ENCODE results near the gene HECW1. TPM values are rescaled to one million over a fixed set of nuclear protein-coding genes. Genes with fewer than 3 reads are reported as not detected.

The HECW1 gene
- polyA plus RNA-seq, 2 of the 4 experiments (the other 2 are of a cell fraction): 11.3 TPM

GRCh38 chr7:43289826-43290225, 177.4 kb downstream of the HECW1 start (continued):
- no peak for TF ChIP-seq HES2 (IDR thresholded peaks at IDR 0.05)
- no peak for TF ChIP-seq KDM1A (IDR thresholded peaks at IDR 0.05; ENCODE audit: low read depth)
- no peak for TF ChIP-seq PHF8 (IDR thresholded peaks at IDR 0.05; ENCODE audit: borderline replicate concordance, low read depth)
- no peak for TF ChIP-seq HOXB5 (CRISPR knock-in tag; IDR thresholded peaks at IDR 0.05)
- TF ChIP-seq SMC3 (IDR thresholded peaks at IDR 0.05): no peak
- no peak for TF ChIP-seq FOXS1 (CRISPR knock-in tag; IDR thresholded peaks at IDR 0.05)
- TF ChIP-seq POLR2AphosphoS2 (conservative IDR thresholded peaks at IDR 0.05; ENCODE audit: low read length): no peak

DNA sequence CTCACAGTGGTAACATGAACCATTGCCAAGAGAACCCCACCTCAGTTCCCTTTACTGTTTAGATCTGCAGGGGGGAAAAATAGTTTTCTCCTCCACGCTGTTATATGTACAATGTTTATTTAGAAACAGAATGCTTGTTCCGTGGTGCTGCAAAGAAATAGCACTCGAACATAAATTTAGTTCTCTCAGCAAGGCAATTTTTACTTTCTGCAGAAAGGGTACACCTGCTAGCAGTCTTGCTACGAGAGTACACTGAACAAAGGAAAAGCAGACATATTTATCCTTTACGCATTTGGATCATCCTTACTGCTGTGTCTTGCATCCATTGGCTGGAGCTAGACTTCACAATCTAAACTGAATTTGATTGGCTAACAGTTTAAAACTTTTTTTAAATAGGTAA, 178.5 kb downstream of the HECW1 start:
- Histone ChIP-seq H3K4me2 (no peak overlapping the region), H3K27ac (no peak overlapping the region), H3K4me1 (peaks cover 7% of the 10 kb centered on the region), H3K4me3 (no peak overlapping the region), H3K9me3 (peaks cover 15% of the 10 kb centered on the region; the same call in 2 of the 3 replicates)
- DNase-seq (ENCODE audit: low read depth in 1 of 2, low spot score in 1 of 2): no peak
- ATAC-seq: no peak
- no peak for TF ChIP-seq E2F6 (IDR thresholded peaks at IDR 0.05; ENCODE audit: borderline replicate concordance, low read depth)
- TF ChIP-seq CHD4 (IDR thresholded peaks at IDR 0.05; ENCODE audit: borderline replicate concordance): no peak
- TF ChIP-seq HOXA7 (CRISPR knock-in tag; IDR thresholded peaks at IDR 0.05): no peak
- no peak for TF ChIP-seq MAX (IDR thresholded peaks at IDR 0.05)
- TF ChIP-seq ZC3H11A (IDR thresholded peaks at IDR 0.05): no peak
- TF ChIP-seq KDM1A (IDR thresholded peaks at IDR 0.05; ENCODE audit: low read depth): no peak
- TF ChIP-seq HOXB13 (CRISPR knock-in tag; IDR thresholded peaks at IDR 0.05; ENCODE audit: low read depth): no peak
- TF ChIP-seq POLR2AphosphoS2 (conservative IDR thresholded peaks at IDR 0.05; ENCODE audit: low read length): no peak
- TF ChIP-seq KDM5A (IDR thresholded peaks at IDR 0.05): no peak
- no peak for TF ChIP-seq EHF (CRISPR knock-in tag; IDR thresholded peaks at IDR 0.05)
- TF ChIP-seq JUNB (IDR thresholded peaks at IDR 0.05): no peak
- TF ChIP-seq ATOH8 (CRISPR knock-in tag; IDR thresholded peaks at IDR 0.05; ENCODE audit: low read depth): no peak
- TF ChIP-seq RAD21 (conservative IDR thresholded peaks at IDR 0.05 in 1 of 2, IDR thresholded peaks at IDR 0.05 in 1 of 2): no peak
- no peak for TF ChIP-seq ZNF302 (CRISPR knock-in tag; IDR thresholded peaks at IDR 0.05)
- TF ChIP-seq FOSB (CRISPR knock-in tag; IDR thresholded peaks at IDR 0.05): no peak
- TF ChIP-seq CHD2 (IDR thresholded peaks at IDR 0.05; ENCODE audit: low read length, partially characterized antibody): no peak
- TF ChIP-seq POLR2A (IDR thresholded peaks at IDR 0.05; ENCODE audit: low read length): no peak
- no peak for TF ChIP-seq GATA3 (IDR thresholded peaks at IDR 0.05; ENCODE audit: borderline replicate concordance)
- POLR2A ChIA-PET: no interaction called here
- CTCF ChIA-PET: no interaction called here
- no peak for FAIRE-seq
- WGBS (ENCODE audit: missing lambda C conversion rate): 90% methylated on average over 5 of the region's 5 CpGs

DNA sequence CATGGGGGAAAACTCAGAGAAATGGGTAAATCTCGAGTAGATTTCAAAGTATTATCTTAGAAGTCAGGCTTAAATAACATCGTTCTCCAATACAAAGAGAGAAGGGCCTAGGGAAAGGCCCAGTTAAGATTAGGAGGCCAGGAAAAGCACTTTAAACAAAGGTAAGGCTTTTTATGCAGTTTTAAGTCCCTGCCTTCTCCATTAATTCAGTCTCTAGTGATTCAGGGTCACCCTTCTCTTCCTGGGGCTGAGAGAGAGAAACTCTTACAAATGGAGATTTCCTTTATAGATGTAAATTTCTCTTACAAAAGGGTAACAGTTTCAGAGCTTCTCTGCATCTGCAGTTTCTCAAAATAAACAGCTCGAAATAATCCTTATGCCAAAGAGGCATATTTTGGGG, 179.3 kb downstream of the HECW1 start:
- FAIRE-seq (no peak), ATAC-seq (no peak), DNase-seq (ENCODE audit: low read depth in 1 of 2, low spot score in 1 of 2) (no peak)
- ChIA-PET POLR2A (no interaction called here), CTCF (interaction anchor here (1.0 to 3.7 kb wide), 2 partner anchors 30 to 416 kb away, joined by 3 to 11 read pairs; no protein-coding TSS in a partner anchor)
- peaks cover 7% of the 10 kb centered on the region for H3K4me1 ChIP-seq
- no peak overlapping the region for H3K4me3 ChIP-seq
- H3K27ac ChIP-seq: no peak overlapping the region
- no peak overlapping the region for H3K4me2 ChIP-seq
- 88% methylated on average over 3 of the region's 3 CpGs for WGBS (ENCODE audit: missing lambda C conversion rate)
- TF ChIP-seq ZC3H11A (IDR thresholded peaks at IDR 0.05) (no peak), REST (IDR thresholded peaks at IDR 0.05) (no peak), RAD21 (conservative IDR thresholded peaks at IDR 0.05 in 1 of 2, IDR thresholded peaks at IDR 0.05 in 1 of 2) (no peak), RCOR1 (IDR thresholded peaks at IDR 0.05; ENCODE audit: low read depth, low read length) (no peak), BHLHE40 (IDR thresholded peaks at IDR 0.05; ENCODE audit: low read depth, low read length) (no peak), TFCP2L1 (CRISPR knock-in tag; IDR thresholded peaks at IDR 0.05) (no peak), HDAC2 (IDR thresholded peaks at IDR 0.05) (no peak), TP53 (CRISPR knock-in tag; IDR thresholded peaks at IDR 0.05) (no peak), ESRRA (IDR thresholded peaks at IDR 0.05; ENCODE audit: borderline replicate concordance, low read length) (no peak), JUNB (IDR thresholded peaks at IDR 0.05) (no peak), FOSB (CRISPR knock-in tag; IDR thresholded peaks at IDR 0.05) (no peak), CHD4 (IDR thresholded peaks at IDR 0.05; ENCODE audit: borderline replicate concordance) (no peak), NR3C1 (IDR thresholded peaks at IDR 0.05) (no peak), KDM1A (IDR thresholded peaks at IDR 0.05; ENCODE audit: low read depth) (no peak)
- TF ChIP-seq, protein P1, sequence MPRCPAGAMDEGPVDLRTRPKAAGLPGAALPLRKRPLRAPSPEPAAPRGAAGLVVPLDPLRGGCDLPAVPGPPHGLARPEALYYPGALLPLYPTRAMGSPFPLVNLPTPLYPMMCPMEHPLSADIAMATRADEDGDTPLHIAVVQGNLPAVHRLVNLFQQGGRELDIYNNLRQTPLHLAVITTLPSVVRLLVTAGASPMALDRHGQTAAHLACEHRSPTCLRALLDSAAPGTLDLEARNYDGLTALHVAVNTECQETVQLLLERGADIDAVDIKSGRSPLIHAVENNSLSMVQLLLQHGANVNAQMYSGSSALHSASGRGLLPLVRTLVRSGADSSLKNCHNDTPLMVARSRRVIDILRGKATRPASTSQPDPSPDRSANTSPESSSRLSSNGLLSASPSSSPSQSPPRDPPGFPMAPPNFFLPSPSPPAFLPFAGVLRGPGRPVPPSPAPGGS (IDR thresholded peaks at IDR 0.05): no peak
- H3K9me3 ChIP-seq: peaks cover 15% of the 10 kb centered on the region; the same call in 2 of the 3 replicates
